IPS-15b (cell line): ENCODE results near the gene AGBL4.

Source experiments
- H3K27me3 ChIP-seq: one replicate; pipeline ENCODE4 v1.6.1; 2013; ENCODE audit warnings: low read length; ENCODE audit not compliant: control insufficient read depth, insufficient read depth
- H3K36me3 ChIP-seq: one replicate; pipeline ENCODE4 v1.6.1; 2013; ENCODE audit warnings: low read length; ENCODE audit not compliant: control insufficient read depth, insufficient read depth
- H3K4me1 ChIP-seq: one replicate; pipeline ENCODE4 v1.6.1; 2013; ENCODE audit warnings: mild to moderate bottlenecking, low read length; ENCODE audit not compliant: control insufficient read depth, insufficient read depth
- H3K4me3 ChIP-seq: one replicate; pipeline ENCODE4 v1.5.1; 2013; ENCODE audit warnings: low read depth, low read length
- H3K9ac ChIP-seq: one replicate; pipeline ENCODE4 v1.6.1; 2013; ENCODE audit warnings: low read depth, mild to moderate bottlenecking, low read length
- H3K9me3 ChIP-seq: one replicate; pipeline ENCODE4 v1.6.1; 2013; ENCODE audit warnings: mild to moderate bottlenecking, low read length; ENCODE audit not compliant: control insufficient read depth, insufficient read depth

Gene AGBL4

DNA sequence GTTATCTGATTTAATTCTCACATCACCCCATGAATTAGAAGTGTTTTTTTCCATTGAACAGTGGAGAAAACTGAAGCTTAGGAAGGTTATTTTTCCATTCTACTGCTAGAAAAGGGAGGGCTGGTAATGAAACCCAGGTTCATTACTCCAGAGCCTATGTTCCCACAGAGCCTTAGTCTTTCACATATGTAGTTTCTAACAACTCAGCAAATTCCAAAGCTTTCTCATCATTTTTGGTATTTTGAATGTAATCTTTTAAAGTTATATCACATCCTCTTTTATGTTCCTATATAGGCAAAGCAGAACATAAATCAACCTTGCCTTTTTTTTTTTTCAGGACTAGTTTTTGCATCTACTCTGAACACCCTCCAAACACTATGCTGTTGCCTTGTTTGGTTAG is 1115.1 kb downstream of the AGBL4 start:
- no peak overlapping the region for H3K9ac ChIP-seq
- H3K4me3 ChIP-seq, result no peak overlapping the region
- H3K36me3 ChIP-seq, result no peaks in the 10 kb centered on the region
- H3K4me1 ChIP-seq, result no peaks in the 10 kb centered on the region
- no peaks in the 10 kb centered on the region for H3K27me3 ChIP-seq
- H3K9me3 ChIP-seq, result no peaks in the 10 kb centered on the region

DNA sequence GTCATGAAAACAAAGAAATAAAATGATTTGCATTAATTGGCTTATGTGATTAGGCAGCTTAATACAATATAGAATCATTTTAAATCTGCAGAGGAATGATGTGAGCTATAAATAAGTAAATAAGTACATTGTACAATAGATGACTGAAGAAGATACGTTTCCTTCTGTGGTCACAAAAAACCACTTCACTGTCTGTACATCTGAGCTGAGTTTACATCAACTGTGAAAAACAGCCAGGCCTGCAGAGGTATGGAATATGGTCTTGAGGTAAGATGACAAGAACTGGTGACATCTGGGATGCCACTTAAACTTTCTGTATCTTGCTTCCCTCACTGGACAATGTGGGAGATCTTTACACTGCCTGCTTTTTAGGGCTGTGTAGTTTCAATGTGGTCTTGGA is 1117.0 kb downstream of the AGBL4 start:
- H3K9me3 ChIP-seq, result no peaks in the 10 kb centered on the region
- no peaks in the 10 kb centered on the region for H3K36me3 ChIP-seq
- H3K9ac ChIP-seq, result no peak overlapping the region
- no peak overlapping the region for H3K4me3 ChIP-seq
- no peaks in the 10 kb centered on the region for H3K27me3 ChIP-seq
- no peaks in the 10 kb centered on the region for H3K4me1 ChIP-seq

DNA sequence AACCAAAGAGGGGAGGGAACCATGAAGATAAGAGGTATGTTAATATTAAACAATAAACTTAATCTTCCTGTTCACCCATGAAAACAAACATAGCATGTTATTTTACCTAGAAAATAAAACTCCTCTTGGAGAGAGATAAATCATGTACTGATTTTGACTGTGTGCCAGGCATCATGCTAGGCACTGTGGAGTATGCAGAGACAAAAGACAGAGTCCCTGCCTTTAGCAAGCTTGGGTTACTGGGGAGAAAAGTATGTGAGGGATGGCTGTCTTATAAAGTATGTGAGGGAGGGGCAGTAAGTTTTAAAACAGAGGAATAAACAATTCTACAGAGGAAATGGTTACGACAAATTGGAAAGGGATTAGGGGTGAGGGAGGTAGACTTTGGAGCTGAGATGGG is 1117.6 kb downstream of the AGBL4 start:
- Histone ChIP-seq H3K4me1 (no peaks in the 10 kb centered on the region), H3K9me3 (no peaks in the 10 kb centered on the region), H3K36me3 (no peaks in the 10 kb centered on the region), H3K9ac (no peak overlapping the region), H3K27me3 (no peaks in the 10 kb centered on the region), H3K4me3 (no peak overlapping the region)

DNA sequence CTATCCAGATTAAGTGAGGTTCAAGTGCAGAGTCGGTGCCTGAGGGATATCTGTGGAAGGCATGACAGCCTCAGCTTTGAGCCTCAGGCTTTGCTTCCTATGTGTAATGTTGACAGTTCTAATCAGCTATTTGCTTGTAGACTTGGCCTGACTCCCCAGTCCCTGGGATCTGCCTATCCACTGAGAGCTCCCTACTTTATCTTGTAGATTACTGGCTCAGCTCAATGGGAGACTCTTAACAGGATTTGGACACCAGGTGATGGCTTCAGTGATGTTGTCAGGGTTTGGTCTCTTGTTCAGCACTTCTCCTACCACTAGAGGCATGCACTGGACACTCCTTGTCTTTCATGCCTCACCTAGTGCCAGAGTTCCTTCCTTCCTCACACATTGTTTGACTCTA is 1120.5 kb downstream of the AGBL4 start:
- no peaks in the 10 kb centered on the region for H3K36me3 ChIP-seq
- H3K27me3 ChIP-seq, result no peaks in the 10 kb centered on the region
- no peak overlapping the region for H3K4me3 ChIP-seq
- H3K9me3 ChIP-seq, result no peaks in the 10 kb centered on the region
- H3K9ac ChIP-seq, result no peak overlapping the region
- H3K4me1 ChIP-seq, result no peaks in the 10 kb centered on the region

DNA sequence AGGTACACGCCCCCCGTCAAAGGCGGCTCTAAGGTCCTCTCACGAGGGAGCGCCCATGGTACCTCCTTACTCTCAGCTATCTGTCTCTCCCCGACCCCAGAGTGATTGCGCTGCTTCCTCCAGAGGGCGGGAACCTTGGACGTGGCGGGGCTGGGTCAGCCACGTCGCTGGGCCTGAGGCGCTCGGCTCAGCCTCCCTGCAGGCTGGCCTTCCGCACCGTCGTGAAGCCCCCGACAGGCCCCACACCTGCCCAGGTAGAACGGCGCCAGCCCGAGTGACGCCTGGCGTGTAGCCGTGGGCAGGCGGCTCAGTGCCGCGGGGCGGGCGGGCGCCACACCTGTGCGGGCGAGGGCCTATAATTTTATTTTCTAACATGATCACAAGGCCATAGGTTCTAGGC is 1124.9 kb downstream of the AGBL4 start:
- Histone ChIP-seq H3K4me3 (no peak overlapping the region), H3K27me3 (no peaks in the 10 kb centered on the region), H3K4me1 (no peaks in the 10 kb centered on the region), H3K9ac (no peak overlapping the region), H3K36me3 (no peaks in the 10 kb centered on the region), H3K9me3 (no peaks in the 10 kb centered on the region)

DNA sequence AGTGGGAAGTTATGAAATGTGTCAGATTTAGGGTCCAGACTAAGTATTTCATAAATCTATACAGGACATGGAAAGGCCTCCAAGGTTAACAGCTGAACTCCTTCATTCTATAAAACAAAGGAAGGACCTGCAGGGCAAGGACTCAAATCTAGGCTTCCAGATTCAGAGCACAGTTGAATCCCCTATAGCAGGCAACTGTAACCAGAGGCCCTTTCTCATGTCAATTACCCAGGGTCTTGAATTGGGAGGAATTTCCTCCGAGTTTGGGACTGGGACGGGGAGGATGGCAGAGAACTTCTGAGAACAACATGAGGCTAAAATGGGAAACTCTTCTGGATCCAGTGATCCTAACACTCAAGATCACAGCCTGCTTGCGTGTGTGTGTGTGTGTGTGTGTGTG is 1134.1 kb downstream of the AGBL4 start:
- Histone ChIP-seq H3K4me3 (no peak overlapping the region), H3K36me3 (no peaks in the 10 kb centered on the region), H3K4me1 (peaks cover 20% of the 10 kb centered on the region), H3K9me3 (no peaks in the 10 kb centered on the region), H3K9ac (no peak overlapping the region), H3K27me3 (no peaks in the 10 kb centered on the region)

DNA sequence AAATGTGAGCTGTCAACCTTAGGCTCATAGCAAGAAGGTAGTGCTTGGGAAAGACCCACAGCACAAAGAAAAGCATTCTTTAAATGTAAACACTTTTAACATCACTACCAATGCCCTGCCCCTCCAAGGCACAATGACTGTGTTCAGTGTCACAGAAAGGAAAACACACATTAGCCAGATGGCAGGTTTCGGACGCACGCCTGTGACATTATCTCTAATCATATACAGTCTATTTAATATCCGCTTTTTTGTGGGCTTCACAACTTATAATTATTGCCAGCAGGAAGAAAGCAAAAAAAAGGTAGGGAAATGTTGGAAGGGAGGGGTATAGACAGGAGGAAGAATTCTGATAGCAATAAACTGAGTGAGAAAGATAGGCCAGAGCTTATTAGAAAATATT is 1134.7 kb downstream of the AGBL4 start:
- Histone ChIP-seq H3K27me3 (no peaks in the 10 kb centered on the region), H3K9me3 (no peaks in the 10 kb centered on the region), H3K36me3 (no peaks in the 10 kb centered on the region), H3K4me1 (peaks cover 20% of the 10 kb centered on the region), H3K4me3 (no peak overlapping the region), H3K9ac (no peak overlapping the region)

DNA sequence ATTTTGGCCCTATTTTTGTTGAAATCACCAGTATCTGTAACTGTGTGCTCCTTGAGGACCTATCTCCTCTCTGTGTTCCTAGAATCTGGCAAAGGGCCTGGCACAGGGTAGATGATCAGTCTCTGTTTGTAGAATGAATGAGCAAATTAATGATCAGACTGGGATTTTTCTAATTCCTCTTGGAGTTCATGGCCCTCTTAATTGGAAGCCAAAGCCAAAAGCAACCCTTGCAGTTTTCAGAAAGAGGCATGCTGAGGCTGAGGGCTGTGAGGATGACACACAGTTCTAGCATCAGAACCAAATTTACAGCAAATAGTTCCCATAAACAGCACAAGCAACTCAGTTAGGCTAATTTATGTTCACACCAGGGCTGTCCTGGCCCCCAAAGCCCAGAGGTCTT is 1136.0 kb downstream of the AGBL4 start:
- Histone ChIP-seq H3K36me3 (no peaks in the 10 kb centered on the region), H3K4me3 (no peak overlapping the region), H3K4me1 (peaks cover 17% of the 10 kb centered on the region), H3K27me3 (no peaks in the 10 kb centered on the region), H3K9ac (no peak overlapping the region), H3K9me3 (no peaks in the 10 kb centered on the region)

DNA sequence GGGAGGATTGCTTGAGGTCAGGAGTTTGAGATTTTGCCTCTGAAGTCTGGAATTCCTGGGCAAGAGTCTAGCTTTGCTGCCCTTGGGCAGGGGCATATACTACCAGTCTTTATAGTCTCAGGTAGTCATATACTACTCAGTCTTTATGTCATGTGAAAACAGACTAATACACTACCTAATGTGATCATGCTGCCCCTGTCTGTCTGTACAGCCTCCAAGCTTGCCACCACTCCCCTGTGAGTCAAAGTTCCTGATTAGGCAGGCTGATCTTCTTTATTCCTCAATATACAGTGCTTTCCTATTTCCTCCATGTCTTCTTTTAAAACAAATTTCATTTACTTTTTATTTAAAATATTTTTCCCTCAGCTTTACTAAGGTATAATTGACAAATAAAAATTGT is 1141.7 kb downstream of the AGBL4 start:
- no peaks in the 10 kb centered on the region for H3K36me3 ChIP-seq
- no peaks in the 10 kb centered on the region for H3K9me3 ChIP-seq
- no peaks in the 10 kb centered on the region for H3K27me3 ChIP-seq
- no peaks in the 10 kb centered on the region for H3K4me1 ChIP-seq
- H3K4me3 ChIP-seq, result no peak overlapping the region
- H3K9ac ChIP-seq, result no peak overlapping the region

DNA sequence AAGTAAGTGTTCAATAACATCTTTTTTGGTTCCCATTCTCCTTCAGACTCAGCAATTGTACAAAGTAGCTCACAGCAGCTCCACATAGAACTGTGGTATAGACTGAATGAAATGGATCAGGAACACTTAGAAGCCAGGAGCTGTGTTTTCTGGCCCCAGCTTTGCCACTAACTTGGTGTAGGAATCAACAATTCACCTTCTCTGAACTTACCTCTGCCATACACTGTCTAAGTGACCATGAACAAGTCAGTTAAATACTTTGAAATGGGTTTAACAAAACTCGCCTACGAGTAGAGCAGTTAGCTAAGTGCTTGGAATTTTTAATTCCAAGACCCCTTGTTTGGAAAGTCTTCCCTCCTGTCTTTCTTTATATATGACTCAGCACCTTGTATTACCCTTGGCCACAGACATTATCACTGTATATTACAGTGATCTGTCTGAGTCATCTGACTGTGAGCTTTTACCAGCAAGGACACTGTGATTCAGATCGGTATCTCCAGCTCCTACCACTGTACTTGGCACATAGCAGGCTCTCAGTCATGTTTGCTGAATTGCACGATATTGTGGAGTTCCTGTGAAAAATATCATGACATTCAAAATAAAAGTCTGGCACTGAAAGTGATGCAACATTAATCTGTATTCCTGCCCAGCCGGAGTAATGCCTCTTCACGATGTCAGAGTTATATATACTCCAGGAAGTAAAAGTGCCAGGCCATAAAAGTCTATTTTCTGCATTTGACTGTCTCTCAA is 1145.4 kb downstream of the AGBL4 start:
- no peaks in the 10 kb centered on the region for H3K36me3 ChIP-seq
- peaks cover 18% of the 10 kb centered on the region for H3K4me1 ChIP-seq
- H3K9me3 ChIP-seq, result no peaks in the 10 kb centered on the region
- no peaks in the 10 kb centered on the region for H3K27me3 ChIP-seq
- H3K4me3 ChIP-seq, result no peak overlapping the region
- no peak overlapping the region for H3K9ac ChIP-seq

DNA sequence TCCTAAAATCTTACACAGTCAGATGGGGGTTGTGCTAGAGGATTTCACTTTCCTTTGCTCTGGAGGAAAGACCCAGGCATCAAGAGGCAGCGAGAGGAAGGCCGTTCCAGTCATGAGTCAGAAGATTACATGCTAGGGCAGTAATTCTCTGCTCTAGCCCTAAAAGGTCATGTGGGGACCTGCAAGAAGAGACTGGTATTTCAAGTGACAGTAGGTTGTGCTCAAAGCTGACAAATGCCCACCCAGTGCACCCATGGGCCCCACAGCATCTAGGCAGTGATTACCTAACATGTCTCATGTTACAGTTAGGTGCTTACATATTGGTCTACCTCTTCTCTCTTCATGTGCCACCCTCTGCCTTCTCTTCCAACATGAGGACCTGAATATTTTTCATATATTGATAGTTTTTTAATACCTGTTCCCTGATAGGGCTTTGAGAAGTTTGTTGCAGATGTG is 1147.4 kb downstream of the AGBL4 start:
- H3K9me3 ChIP-seq, result no peaks in the 10 kb centered on the region
- H3K4me3 ChIP-seq, result no peak overlapping the region
- H3K36me3 ChIP-seq, result no peaks in the 10 kb centered on the region
- H3K9ac ChIP-seq, result no peak overlapping the region
- no peaks in the 10 kb centered on the region for H3K27me3 ChIP-seq
- H3K4me1 ChIP-seq, result peaks cover 20% of the 10 kb centered on the region

DNA sequence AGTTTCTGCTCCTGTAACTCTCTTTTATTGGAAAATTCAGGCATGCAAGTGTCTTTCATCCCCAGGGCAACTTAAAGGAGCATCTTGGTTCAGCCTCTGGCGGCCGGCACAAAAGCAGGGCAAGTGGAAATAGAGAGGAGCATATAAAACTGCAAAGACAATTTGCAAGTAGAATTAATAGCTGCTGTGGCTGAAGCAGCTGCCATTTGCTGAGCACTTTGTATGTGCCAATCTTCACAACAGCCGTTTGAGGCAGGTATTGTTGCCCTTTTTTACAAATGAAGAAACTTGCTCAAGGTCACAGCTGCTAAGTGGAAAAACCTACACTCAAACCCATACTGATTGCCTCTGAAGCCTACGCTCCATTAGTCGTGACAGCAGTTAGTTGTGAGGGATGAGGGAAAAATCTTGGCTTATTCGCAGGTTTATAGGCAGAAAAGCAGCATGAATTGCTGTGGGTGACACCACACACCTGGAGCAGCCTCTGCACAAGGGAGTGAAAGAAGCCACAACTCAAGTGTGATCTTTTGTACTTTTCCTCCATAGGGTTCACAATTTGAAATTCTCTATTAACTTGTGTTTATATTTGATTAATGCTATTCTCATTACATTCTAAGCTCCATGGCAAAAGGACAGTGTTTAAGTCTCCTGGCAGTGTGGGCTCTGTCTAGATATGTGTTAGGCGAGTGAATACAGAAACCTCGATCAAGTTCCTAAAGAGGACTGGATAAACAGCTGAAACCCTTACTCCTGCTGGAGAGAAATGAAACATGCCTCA is 1148.0 kb downstream of the AGBL4 start:
- H3K36me3 ChIP-seq, result no peaks in the 10 kb centered on the region
- no peak overlapping the region for H3K9ac ChIP-seq

More for the DNA sequence above, 1148.0 kb downstream of the AGBL4 start:
- Histone ChIP-seq H3K4me1 (peaks cover 21% of the 10 kb centered on the region), H3K4me3 (no peak overlapping the region), H3K27me3 (no peaks in the 10 kb centered on the region), H3K9me3 (no peaks in the 10 kb centered on the region)
